Activated CD4-positive, alpha-beta T cell treated with anti-CD3 and anti-CD28 coated beads, Interleukin-2, Interleukin-6, amounts not matched to agents 100 ng/mL and 50 ng/mL, durations not matched to agents 16 hours and 8 hours (primary cell): ENCODE measurements around the gene LNPEP.

Source experiments
- DNase-seq: peaks from one replicate; pipeline ENCODE4 v3.0.0-alpha.2; 2020

Gene LNPEP

GRCh38 chr5:97004423-97005060, 68.7 kb downstream of the LNPEP start:
- DNase-seq, result no peak

DNA sequence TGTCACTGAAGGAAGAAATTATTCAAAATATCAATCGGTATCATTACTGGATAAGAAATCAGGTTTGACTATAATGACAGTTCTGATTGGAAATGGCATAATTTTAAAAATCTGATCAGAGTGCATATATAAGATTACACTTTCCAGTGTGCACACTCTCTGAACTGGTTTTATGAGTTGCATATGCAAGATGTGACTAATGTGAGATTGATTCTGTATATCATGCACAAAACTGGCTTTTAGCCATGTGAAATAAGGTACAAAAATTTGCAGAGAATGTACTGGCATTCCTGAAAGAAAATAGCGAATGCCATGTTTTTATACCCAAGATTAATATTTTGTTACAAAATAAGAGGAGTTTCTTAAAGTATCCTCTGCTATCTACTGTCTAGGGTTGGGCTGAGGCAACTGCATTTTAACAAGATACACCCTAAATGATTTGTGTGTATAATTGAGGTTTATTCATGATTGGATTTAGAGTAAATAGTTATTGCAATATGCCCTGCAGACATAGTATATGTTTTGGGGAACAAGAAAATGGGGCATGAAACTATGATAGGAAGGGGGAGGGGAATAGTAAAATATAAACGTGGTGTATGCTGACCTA, 70.7 kb downstream of the LNPEP start:
- no peak for DNase-seq

DNA sequence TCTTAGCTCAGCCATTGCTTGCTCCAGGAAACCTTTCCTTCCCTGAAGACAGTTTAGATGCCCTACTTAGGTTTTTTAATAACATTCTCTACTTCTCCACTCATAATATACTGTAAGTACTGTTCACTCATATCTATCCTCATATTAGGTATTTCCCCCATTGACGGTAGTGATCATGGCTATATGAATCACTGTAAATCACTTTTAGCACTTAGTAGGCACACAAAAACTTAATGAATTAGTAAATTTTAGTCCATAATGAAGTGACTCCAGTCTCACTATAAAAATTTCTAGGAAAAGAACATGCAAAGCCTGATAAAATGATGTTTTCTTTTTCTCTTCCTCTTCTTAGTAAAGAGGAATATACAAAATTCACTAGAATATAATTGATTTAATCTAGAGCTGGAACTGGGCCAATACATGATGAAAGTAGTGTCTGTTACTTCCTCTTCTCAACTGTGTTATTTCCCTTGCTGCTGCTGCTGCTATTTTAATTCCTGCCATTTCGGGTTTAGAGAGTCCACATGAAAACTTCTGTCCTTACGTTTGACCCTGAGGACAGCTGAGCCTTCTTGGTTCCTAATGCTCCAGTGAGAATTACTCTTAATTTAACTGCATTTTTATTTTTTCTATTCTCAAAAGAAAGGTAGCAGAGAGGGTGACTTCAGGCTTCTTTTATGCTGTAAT, 73.5 kb downstream of the LNPEP start:
- no peak for DNase-seq

GRCh38 chr5:97009921-97010320, 74.0 kb downstream of the LNPEP start:
- no peak for DNase-seq

DNA sequence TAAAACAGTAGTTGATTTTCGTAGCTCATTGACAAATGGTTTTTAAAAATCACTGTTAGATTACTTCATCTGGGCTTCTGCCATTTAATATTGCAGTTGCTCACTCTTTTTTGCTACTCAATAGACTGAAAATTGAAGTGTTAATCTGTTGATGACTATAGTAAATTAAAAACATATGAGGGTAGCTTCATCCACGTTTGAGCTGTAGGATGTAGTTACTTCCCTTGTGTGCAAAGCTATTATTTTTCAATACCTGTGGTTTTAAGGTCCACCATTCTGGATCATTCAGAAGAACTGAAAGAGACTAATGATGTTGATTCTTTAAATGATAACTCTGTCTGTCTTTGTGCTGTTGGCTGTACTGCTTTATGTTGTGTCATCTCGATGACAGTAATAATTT, 74.7 kb downstream of the LNPEP start:
- no peak for DNase-seq

GRCh38 chr5:97011567-97011966, 75.7 kb downstream of the LNPEP start:
- no peak for DNase-seq

DNA sequence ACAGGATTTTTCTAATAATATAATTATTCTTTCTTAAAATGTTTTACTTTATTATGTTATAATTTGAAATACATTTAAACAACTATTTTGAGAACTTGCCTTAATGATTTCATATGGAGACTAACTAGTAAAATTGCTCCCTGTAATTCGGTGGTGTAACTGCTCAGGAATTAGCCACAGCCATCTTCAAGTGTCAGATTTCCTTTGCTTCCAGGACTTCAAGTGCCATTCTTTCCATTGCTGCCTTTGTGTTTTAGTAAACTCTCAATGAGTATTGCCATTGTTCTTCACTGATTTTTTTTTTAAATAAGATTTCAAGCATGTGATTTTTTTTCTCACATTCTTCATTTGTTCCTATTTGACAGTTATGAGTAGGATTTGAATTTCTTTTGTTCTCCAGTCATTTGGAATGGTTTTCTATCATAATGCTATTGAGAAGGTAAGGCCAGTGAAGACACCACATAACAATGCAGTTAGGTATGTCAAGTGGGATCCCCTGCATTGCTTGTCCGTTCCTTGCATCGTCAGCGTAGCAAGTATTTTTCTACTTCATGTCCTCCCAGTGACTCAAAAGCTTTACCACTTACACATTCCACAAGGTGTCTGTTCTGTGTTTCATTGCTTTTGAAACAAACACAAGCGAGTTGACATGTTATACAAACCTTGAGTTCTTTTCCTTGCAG, 83.7 kb downstream of the LNPEP start:
- DNase-seq, result no peak

GRCh38 chr5:97021416-97021815, 85.5 kb downstream of the LNPEP start:
- no peak for DNase-seq

- peak; percentile 20 for DNase-seq
These were observed 87.0 kb downstream of the LNPEP start for GRCh38 chr5:97022898-97023297.

GRCh38 chr5:97026721-97027120, 90.8 kb downstream of the LNPEP start:
- no peak for DNase-seq

- no peak for DNase-seq
These were observed 101.9 kb downstream of the LNPEP start for GRCh38 chr5:97037819-97038218.

DNA sequence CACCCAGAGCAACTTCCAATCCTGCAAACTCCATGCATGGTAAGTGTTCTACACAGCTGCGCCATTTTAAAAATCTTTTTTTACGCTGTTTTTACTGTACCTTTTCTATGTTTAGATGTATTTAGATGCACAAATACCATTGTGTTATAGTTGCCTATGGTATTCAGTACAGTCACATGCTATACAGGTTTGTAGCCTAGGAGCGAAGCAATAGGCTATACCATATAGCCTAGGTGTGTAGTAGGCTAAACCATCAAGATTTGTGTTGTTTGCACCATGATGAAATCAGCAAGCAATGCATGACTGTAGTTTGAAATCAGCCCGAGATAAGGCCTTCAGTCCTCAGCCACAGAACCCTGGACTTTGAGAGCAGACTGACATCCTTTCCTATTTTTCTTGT, 105.4 kb downstream of the LNPEP start:
- no peak for DNase-seq

- no peak for DNase-seq
These were observed 107.1 kb downstream of the LNPEP start for GRCh38 chr5:97042996-97043395.

DNA sequence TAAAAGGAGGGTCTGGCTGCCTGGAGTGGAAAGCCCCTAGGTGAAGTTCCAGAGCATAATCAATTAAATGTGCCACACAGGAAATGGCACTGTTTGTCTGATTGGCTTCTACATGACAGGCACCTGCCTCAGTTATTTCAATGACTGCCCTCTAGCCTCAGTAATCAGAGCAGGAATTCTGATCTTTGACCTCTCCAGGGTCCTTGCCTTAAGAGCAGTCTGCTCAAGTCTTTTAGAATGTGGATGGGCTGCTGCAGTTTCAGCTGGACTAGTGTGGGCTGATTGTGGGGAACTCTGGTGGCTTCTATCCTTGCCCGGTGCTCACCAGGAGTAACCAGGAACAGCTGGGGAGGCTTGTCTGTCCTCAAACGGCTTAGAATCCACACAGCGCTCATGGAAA, 107.6 kb downstream of the LNPEP start:
- no peak for DNase-seq

DNA sequence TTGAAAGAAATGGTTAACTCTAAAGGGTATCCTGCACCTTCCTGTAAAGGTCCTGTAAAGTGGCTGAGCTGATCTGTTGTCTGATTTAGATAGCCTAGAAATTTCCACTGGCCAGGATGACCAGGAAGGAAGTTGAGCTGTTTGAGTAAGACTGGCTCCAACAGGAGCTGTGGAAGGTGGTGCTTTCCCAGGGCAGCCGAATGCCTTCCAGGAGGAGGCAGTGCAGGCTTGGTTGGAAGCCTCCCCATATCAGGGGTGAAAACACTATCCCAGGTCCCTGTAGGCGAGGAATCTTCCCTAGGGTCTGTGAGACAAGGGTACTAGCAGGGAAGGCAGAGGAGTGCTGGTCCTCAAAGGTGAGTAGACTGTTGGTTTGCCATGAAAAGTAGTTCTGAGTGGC, 108.2 kb downstream of the LNPEP start:
- no peak for DNase-seq

DNA sequence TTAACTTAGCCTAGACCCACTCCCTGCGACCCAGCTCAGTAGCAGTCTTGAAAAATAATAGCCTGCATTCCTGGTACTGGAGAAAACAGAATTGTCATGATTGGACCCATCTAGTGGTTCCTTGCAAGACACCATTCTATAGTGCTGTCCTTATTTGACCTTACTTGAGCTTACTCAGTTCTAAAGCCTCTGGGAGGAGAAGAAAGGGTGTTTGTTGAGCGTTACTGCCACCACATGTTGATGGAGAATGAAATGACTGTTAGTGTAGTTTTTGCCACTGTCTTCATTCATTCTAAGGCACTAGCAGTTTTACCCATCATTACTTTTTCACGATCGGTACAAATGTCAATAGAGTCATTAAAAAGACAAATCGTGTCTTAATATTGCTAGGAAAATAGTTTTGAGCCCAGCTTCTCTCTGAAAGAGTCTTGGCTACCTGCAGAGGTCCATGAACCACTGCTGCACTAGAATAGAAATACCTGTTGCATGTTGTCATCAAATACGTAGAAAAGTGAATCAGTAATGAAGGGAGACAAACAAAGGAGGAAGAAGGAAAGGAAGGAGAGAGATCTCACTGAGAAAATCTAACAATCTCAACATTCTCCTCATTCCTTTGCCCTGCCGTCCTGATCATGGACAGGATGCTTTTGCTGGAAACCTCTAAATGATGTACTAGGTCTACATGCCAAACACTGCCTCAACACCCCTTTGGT, 110.5 kb downstream of the LNPEP start:
- DNase-seq, result peak; percentile 19

- DNase-seq, result no peak
These were observed 111.2 kb downstream of the LNPEP start for GRCh38 chr5:97047076-97047475.

- no peak for DNase-seq
These were observed 113.3 kb downstream of the LNPEP start for GRCh38 chr5:97049175-97049574.

DNA sequence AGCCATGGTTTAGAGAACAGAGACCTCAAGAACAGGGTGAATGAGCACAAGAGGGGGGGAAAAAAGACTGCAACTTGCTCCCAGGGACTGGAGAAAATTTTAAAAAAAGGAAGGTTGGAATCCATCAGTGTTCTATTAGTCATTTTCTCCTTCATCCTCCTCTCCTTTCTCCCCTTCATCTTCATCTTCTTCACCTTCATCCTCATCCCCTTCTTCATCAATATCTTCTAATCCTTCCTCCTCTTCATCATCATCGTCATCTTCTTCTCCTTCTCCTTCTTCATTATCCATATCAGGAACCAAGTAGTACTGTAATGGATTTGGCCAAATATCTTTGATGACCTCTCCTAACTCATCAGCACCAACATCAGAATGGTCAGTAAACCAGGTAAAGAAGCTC, 120.4 kb downstream of the LNPEP start:
- DNase-seq, result no peak

DNA sequence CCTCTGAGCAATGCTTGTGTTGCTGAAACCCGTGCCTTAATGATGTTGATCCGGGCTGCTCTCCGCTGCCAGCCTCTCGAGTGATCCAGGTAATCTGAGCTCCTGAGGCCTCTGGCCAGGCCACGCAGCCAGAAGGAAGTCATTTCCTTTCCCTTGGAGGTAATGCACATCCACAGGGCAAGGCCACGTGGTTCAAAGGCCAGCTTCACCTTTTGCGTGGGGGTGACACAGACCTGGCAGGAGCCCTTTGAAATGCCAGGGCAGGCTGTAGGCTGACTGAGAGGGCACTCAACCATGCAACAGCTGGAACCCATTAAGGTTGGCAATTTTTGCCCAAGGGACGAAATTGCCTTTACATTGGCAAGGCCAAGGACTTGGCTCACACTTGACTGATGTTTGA, 126.2 kb downstream of the LNPEP start:
- no peak for DNase-seq

GRCh38 chr5:97063251-97063650, 127.4 kb downstream of the LNPEP start:
- no peak for DNase-seq

DNA sequence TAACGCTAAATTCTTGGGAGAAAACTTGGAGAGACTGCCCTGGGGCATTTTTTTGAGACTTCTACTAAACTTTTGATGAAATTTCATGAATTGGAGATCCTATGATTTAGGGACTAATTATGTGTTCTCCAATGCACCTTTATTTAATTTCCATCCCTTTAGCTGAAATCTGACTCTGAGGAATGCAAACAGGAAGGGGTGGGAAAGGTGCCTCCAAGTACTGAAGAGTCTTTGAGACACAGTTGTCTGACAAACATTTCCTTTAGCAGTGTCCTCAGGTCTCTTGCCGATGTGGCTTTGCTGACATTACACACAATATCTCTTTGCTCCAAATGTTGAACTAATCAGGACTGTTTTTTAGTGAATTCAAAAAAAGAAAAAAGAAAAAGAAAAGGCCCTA, 129.6 kb downstream of the LNPEP start:
- no peak for DNase-seq

DNA sequence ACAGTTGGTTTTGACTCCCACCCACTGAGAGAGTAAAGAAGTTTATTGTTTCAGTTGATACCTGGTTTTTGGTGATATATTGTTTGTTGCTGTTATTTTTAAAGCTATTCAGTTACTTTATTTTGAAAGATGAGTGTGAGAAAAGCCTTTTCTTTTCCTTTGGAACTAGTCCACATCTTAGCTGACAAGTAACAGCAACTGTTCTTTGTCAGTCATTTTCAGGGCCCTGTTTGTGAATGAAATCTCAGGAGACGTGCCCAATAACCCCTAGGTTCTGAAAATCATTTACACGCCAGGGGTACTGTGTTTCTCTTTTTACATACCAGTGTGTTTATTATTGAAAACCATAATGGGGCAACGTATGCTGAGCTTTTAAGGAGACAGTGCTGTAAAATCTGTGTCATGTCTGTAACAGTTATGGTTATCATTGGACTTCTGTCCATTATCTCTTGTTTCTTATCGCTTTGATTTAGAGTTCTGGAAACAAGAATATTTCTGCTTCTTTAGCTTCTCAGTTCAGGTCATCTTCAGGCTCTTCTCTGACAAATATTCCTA, 131.5 kb downstream of the LNPEP start:
- DNase-seq, result no peak
